Measurements from ENCODE around the gene CNOT9.

CNOT9 gene

GRCh38 chr2:218605432-218605831, 36.8 kb downstream of the CNOT9 start:
- no peak for TF ChIP-seq CTCF (conservative IDR thresholded peaks at IDR 0.05; ENCODE audit: low read depth, low read length)
- Histone ChIP-seq H3K4me1 (ENCODE audit: low read depth, poor library complexity, severe bottlenecking) (peaks cover 17% of the 10 kb centered on the region), H3K4me3 (IDR thresholded peaks at IDR 0.05; ENCODE audit: insufficient read depth, low read depth, low read length) (no peak overlapping the region), H4K20me1 (ENCODE audit: insufficient read depth) (no peaks in the 10 kb centered on the region), H3K79me2 (ENCODE audit: insufficient read depth, low read depth) (no peaks in the 10 kb centered on the region), H2AFZ (ENCODE audit: low read depth) (no peak overlapping the region), H3K27ac (no peak overlapping the region), H3K4me2 (no peak overlapping the region), H3K36me3 (ENCODE audit: insufficient read depth) (no peaks in the 10 kb centered on the region), H3K27me3 (ENCODE audit: insufficient read depth, low read depth) (no peaks in the 10 kb centered on the region), H3K9ac (no peak overlapping the region)

GRCh38 chr2:218607436-218608115, 38.9 kb downstream of the CNOT9 start, which contains the start of gene PLCD4:
Gene PLCD4 (plus strand): TSS chr2:218607899. CDS start chr2:218615740, 7,841 bp downstream.
- H3K9ac ChIP-seq: no peak within 1 kb of the TSS
- H3K4me1 ChIP-seq (ENCODE audit: low read depth, poor library complexity, severe bottlenecking): no peaks in the 10 kb centered on the region
- TF ChIP-seq CTCF (conservative IDR thresholded peaks at IDR 0.05; ENCODE audit: low read depth, low read length): no peak
- H3K27ac ChIP-seq: no peak within 1 kb of the TSS
- H3K36me3 ChIP-seq (ENCODE audit: insufficient read depth): no peaks in the 10 kb centered on the region
- no peaks in the 10 kb centered on the region for H3K27me3 ChIP-seq (ENCODE audit: insufficient read depth, low read depth)
- no peak within 1 kb of the TSS for H3K4me3 ChIP-seq (IDR thresholded peaks at IDR 0.05; ENCODE audit: insufficient read depth, low read depth, low read length)
- no peak within 1 kb of the TSS for H3K4me2 ChIP-seq
- no peak within 1 kb of the TSS for H2AFZ ChIP-seq (ENCODE audit: low read depth)
- no peaks in the 10 kb centered on the region for H3K79me2 ChIP-seq (ENCODE audit: insufficient read depth, low read depth)
- H4K20me1 ChIP-seq (ENCODE audit: insufficient read depth): no peaks in the 10 kb centered on the region

GRCh38 chr2:218615868-218616315, 47.3 kb downstream of the CNOT9 start:
- Histone ChIP-seq H4K20me1 (ENCODE audit: insufficient read depth) (no peaks in the 10 kb centered on the region), H3K4me1 (ENCODE audit: low read depth, poor library complexity, severe bottlenecking) (no peaks in the 10 kb centered on the region), H3K79me2 (ENCODE audit: insufficient read depth, low read depth) (no peaks in the 10 kb centered on the region), H3K9ac (no peak overlapping the region), H3K27me3 (ENCODE audit: insufficient read depth, low read depth) (no peaks in the 10 kb centered on the region), H3K4me3 (IDR thresholded peaks at IDR 0.05; ENCODE audit: insufficient read depth, low read depth, low read length) (no peak overlapping the region), H2AFZ (ENCODE audit: low read depth) (no peak overlapping the region), H3K4me2 (no peak overlapping the region), H3K27ac (no peak overlapping the region), H3K36me3 (ENCODE audit: insufficient read depth) (no peaks in the 10 kb centered on the region)
- TF ChIP-seq CTCF (conservative IDR thresholded peaks at IDR 0.05; ENCODE audit: low read depth, low read length): no peak

- no peak overlapping the region for H3K9ac ChIP-seq
- no peaks in the 10 kb centered on the region for H3K36me3 ChIP-seq (ENCODE audit: insufficient read depth)
- no peak overlapping the region for H3K4me2 ChIP-seq
- H3K79me2 ChIP-seq (ENCODE audit: insufficient read depth, low read depth): no peaks in the 10 kb centered on the region
- no peaks in the 10 kb centered on the region for H3K27me3 ChIP-seq (ENCODE audit: insufficient read depth, low read depth)
- no peak overlapping the region for H2AFZ ChIP-seq (ENCODE audit: low read depth)
- H3K27ac ChIP-seq: no peak overlapping the region
- no peaks in the 10 kb centered on the region for H3K4me1 ChIP-seq (ENCODE audit: low read depth, poor library complexity, severe bottlenecking)
- H4K20me1 ChIP-seq (ENCODE audit: insufficient read depth): no peaks in the 10 kb centered on the region
- H3K4me3 ChIP-seq (IDR thresholded peaks at IDR 0.05; ENCODE audit: insufficient read depth, low read depth, low read length): no peak overlapping the region
- no peak for TF ChIP-seq CTCF (conservative IDR thresholded peaks at IDR 0.05; ENCODE audit: low read depth, low read length)
These were observed 49.6 kb downstream of the CNOT9 start for GRCh38 chr2:218618102-218618860.

Measured in KMS-11 (cell line).